ENCODE data around the gene RAPGEF2. TPM values are rescaled to one million over a fixed set of nuclear protein-coding genes. Genes with fewer than 3 reads are reported as not detected.

Gene RAPGEF2
- total and polyA plus RNA-seq, 2 donors (not counting 1 experiment from before 2014, with no cell fraction given), result 10.9 to 45.8 TPM

- Mint-ChIP-seq H3K27me3 (no peaks in the 10 kb centered on the region), H3K9me3 (ENCODE audit: insufficient read depth) (peaks cover 3% of the 10 kb centered on the region), H3K4me3 (no peak overlapping the region), H3K27ac (no peak overlapping the region), H3K4me1 (no peaks in the 10 kb centered on the region)
- peaks cover 0 to 8% of the 10 kb centered on the region in 2 experiments for H3K36me3 ChIP-seq (replicated peaks in 1 of 2; ENCODE audit: control extremely low read depth in 1 of 2, control insufficient read depth in 1 of 2, extremely low read depth in 1 of 2, insufficient read depth in 2 of 2, low read length in 1 of 2)
- ATAC-seq (ENCODE audit: low read depth) (no peak), DNase-seq (no peak)
- no peak overlapping the region for H3K4me2 ChIP-seq (replicated peaks; ENCODE audit: low read depth, low read length, poor library complexity, severe bottlenecking)
- H4K20me1 ChIP-seq (ENCODE audit: control insufficient read depth, insufficient read depth, low read length, poor library complexity, severe bottlenecking), result no peaks in the 10 kb centered on the region
- POLR2A ChIA-PET, result no interaction called here
- 94% methylated on average over 5 of the region's 5 CpGs for WGBS (ENCODE audit: insufficient coverage)
- intact Hi-C loops (cut with micrococcal nuclease), result no loop called here
- CTCF ChIA-PET, result no interaction called here
- H3K9me3 ChIP-seq (ENCODE audit: control extremely low read depth in 1 of 3, control insufficient read depth in 2 of 3, insufficient read depth in 1 of 3, low read length in 2 of 3), result peaks cover 0 to 3% (median 0%) of the 10 kb centered on the region in 3 donors
- H3K4me1 ChIP-seq (ENCODE audit: control insufficient read depth in 2 of 2, insufficient read depth in 2 of 2, low read length in 2 of 2), result no peaks in the 10 kb centered on the region
- H3K27me3 ChIP-seq (replicated peaks in 1 of 4; ENCODE audit: control extremely low read depth in 1 of 4, control insufficient read depth in 3 of 4, insufficient read depth in 4 of 4, low read length in 3 of 4), result no peaks in the 10 kb centered on the region
- H3K27ac ChIP-seq (ENCODE audit: low read length in 2 of 2), result no peak overlapping the region
- H3K4me3 ChIP-seq (ENCODE audit: control extremely low read depth in 1 of 5, extremely low read depth in 1 of 5, insufficient read depth in 1 of 5, low read depth in 2 of 5, low read length in 4 of 5), result no peak overlapping the region
- H3K9ac ChIP-seq (ENCODE audit: low read length), result no peak overlapping the region
- no peak overlapping the region for H2AFZ ChIP-seq (ENCODE audit: insufficient read depth, low read depth, low read length, poor library complexity, severe bottlenecking)
- TF ChIP-seq CTCF (IDR thresholded peaks at IDR 0.05) (no peak), EZH2 (IDR thresholded peaks at IDR 0.05; ENCODE audit: borderline replicate concordance, insufficient read depth, low read depth, low read length, poor library complexity, severe bottlenecking) (no peak)
- H3K79me2 ChIP-seq (ENCODE audit: control insufficient read depth, insufficient read depth, low read length), result no peaks in the 10 kb centered on the region
Measured at GRCh38 chr4:159317203-159317602, 214.3 kb downstream of the RAPGEF2 start.

DNA sequence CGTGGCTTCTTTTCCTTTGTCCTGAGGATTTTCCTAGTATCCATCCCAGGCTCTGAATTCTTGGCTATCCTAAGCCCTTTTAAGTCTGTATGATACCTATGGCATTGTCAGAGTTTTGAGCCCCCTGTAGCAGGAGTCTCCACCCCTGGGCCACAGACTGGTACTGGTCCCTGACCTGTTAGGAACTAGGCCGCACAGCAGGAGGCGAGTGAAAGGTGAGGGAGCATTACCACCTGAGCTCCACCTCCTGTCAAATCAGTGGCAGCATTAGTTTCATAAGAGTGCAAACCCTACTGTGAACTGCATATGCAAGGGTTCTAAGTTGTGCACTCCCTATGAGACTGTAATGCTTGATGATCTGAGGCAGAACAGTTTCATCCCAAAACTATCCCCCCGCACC lies 216.1 kb downstream of the RAPGEF2 start:
- ChIA-PET CTCF (no interaction called here), POLR2A (no interaction called here)
- H3K27me3 ChIP-seq (replicated peaks in 1 of 4; ENCODE audit: control extremely low read depth in 1 of 4, control insufficient read depth in 3 of 4, insufficient read depth in 4 of 4, low read length in 3 of 4), result no peaks in the 10 kb centered on the region
- no peak overlapping the region for H3K4me3 ChIP-seq (ENCODE audit: control extremely low read depth in 1 of 5, extremely low read depth in 1 of 5, insufficient read depth in 1 of 5, low read depth in 2 of 5, low read length in 4 of 5)
- H4K20me1 ChIP-seq (ENCODE audit: control insufficient read depth, insufficient read depth, low read length, poor library complexity, severe bottlenecking), result no peaks in the 10 kb centered on the region
- intact Hi-C loops (cut with micrococcal nuclease), result no loop called here
- H3K27ac ChIP-seq (ENCODE audit: low read length in 2 of 2), result no peak overlapping the region
- peaks cover 0 to 8% of the 10 kb centered on the region in 2 experiments for H3K36me3 ChIP-seq (replicated peaks in 1 of 2; ENCODE audit: control extremely low read depth in 1 of 2, control insufficient read depth in 1 of 2, extremely low read depth in 1 of 2, insufficient read depth in 2 of 2, low read length in 1 of 2)
- no peak for TF ChIP-seq CTCF (IDR thresholded peaks at IDR 0.05)
- no peak for TF ChIP-seq EZH2 (IDR thresholded peaks at IDR 0.05; ENCODE audit: borderline replicate concordance, insufficient read depth, low read depth, low read length, poor library complexity, severe bottlenecking)
- DNase-seq (no peak), ATAC-seq (ENCODE audit: low read depth) (no peak)
- no peaks in the 10 kb centered on the region for H3K4me1 ChIP-seq (ENCODE audit: control insufficient read depth in 2 of 2, insufficient read depth in 2 of 2, low read length in 2 of 2)
- peaks cover 3% of the 10 kb centered on the region for H3K9me3 Mint-ChIP-seq (ENCODE audit: insufficient read depth)
- H3K27me3 Mint-ChIP-seq, result no peaks in the 10 kb centered on the region
- no peak overlapping the region for H3K27ac Mint-ChIP-seq
- no peaks in the 10 kb centered on the region for H3K79me2 ChIP-seq (ENCODE audit: control insufficient read depth, insufficient read depth, low read length)
- no peak overlapping the region for H2AFZ ChIP-seq (ENCODE audit: insufficient read depth, low read depth, low read length, poor library complexity, severe bottlenecking)
- peaks cover 0 to 3% (median 0%) of the 10 kb centered on the region in 3 donors for H3K9me3 ChIP-seq (ENCODE audit: control extremely low read depth in 1 of 3, control insufficient read depth in 2 of 3, insufficient read depth in 1 of 3, low read length in 2 of 3)
- no peak overlapping the region for H3K4me3 Mint-ChIP-seq
- H3K4me2 ChIP-seq (replicated peaks; ENCODE audit: low read depth, low read length, poor library complexity, severe bottlenecking), result no peak overlapping the region
- H3K9ac ChIP-seq (ENCODE audit: low read length), result no peak overlapping the region
- H3K4me1 Mint-ChIP-seq, result no peaks in the 10 kb centered on the region
- 100% methylated on average over 1 of the region's 4 CpGs for WGBS (ENCODE audit: insufficient coverage)

Data from B cell (primary cell).